Iris pigment epithelial cell (primary cell): ENCODE measurements around the gene MTPN.

Experiments
- DNase-seq: peaks from one replicate; pipeline ENCODE4 v3.0.0-alpha.2; 2011; ENCODE audit warnings: low read depth

Gene MTPN

GRCh38 chr7:135981958-135982646 lies 4.9 kb upstream of the MTPN start:
- DNase-seq, result no peak

- peak; percentile 73 for DNase-seq
Measured at GRCh38 chr7:135980665-135981180, 3.6 kb upstream of the MTPN start.

- DNase-seq, result peak; percentile 64
Measured at GRCh38 chr7:135980012-135980551, 2.9 kb upstream of the MTPN start.

- no peak for DNase-seq
Measured at GRCh38 chr7:135979471-135980011, 2.4 kb upstream of the MTPN start.

- no peak for DNase-seq
Measured at GRCh38 chr7:135978624-135979023, 1.5 kb upstream of the MTPN start.

- DNase-seq, result no peak
Measured at GRCh38 chr7:135977742-135978066, 545 bp upstream of the MTPN start.

- peak; percentile 9 for DNase-seq
Measured at GRCh38 chr7:135976312-135977006, 700 bp downstream of the MTPN start.

GRCh38 chr7:135975166-135975565 lies 2.0 kb downstream of the MTPN start:
- no peak for DNase-seq

GRCh38 chr7:135974667-135975066 lies 2.5 kb downstream of the MTPN start:
- DNase-seq, result no peak

- DNase-seq, result no peak
Measured at GRCh38 chr7:135971366-135971725, 5.8 kb downstream of the MTPN start.

GRCh38 chr7:135970682-135971365 lies 6.3 kb downstream of the MTPN start:
- no peak for DNase-seq

GRCh38 chr7:135970045-135970444 lies 7.1 kb downstream of the MTPN start:
- no peak for DNase-seq

GRCh38 chr7:135966341-135967043 lies 10.7 kb downstream of the MTPN start:
- DNase-seq, result peak; percentile 14

- no peak for DNase-seq
Measured at GRCh38 chr7:135965602-135966001, 11.6 kb downstream of the MTPN start.

- DNase-seq, result no peak
Measured at GRCh38 chr7:135964791-135965190, 12.4 kb downstream of the MTPN start.

GRCh38 chr7:135964274-135964673 lies 12.9 kb downstream of the MTPN start:
- DNase-seq, result peak; percentile 20

- no peak for DNase-seq
Measured at GRCh38 chr7:135962802-135963201, 14.4 kb downstream of the MTPN start.

- peak; percentile 19 for DNase-seq
Measured at GRCh38 chr7:135960709-135961451, 16.3 kb downstream of the MTPN start.

- DNase-seq, result peak; percentile 15
Measured at GRCh38 chr7:135959646-135960363, 17.4 kb downstream of the MTPN start.

- DNase-seq, result no peak
Measured at GRCh38 chr7:135958173-135958572, 19.0 kb downstream of the MTPN start.

- no peak for DNase-seq
Measured at GRCh38 chr7:135957627-135958026, 19.5 kb downstream of the MTPN start.
